GM21367 (cell line): ENCODE results near the gene PDZD2.
"Not testable (repeated sequence)": the region's sequence is repeated elsewhere in the genome, so short reads cannot be mapped to it uniquely, and the experiment has no call there.

ENCODE experiments used
- ATAC-seq: cut with Tn5 transposase; IDR thresholded peaks from one replicate; pipeline ENCODE4 v1.9.1; 2021; ENCODE audit not compliant: unreplicated experiment

PDZD2 gene

DNA sequence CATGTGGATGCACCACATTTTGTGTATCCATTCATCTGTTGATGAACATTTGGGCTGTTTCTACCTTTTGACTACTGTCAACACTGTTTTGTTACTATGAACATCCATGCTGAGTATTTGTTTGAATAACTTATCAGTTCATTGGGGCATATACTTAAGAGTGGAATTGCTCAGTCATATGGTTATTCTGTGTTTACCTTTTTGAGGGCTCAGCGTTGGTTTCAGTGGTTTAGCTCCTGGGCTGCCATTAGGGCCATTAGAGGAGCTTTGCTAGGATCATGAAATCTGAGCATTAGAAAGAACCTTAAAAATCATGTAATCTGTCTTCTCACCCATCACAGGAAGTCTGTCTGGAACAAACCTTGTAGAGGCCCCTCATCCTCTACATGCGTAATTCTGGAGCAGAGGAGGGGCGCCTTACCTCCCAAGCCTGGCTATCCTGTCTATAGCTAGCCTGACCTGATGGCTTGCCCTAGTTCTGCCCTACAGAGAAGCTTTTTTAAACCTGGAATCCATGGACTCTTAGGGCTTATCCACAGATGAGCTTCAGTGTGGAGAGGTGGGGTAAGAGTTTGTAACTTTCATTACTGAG lies 92.9 kb downstream of the PDZD2 start:
- ATAC-seq, result no peak

DNA sequence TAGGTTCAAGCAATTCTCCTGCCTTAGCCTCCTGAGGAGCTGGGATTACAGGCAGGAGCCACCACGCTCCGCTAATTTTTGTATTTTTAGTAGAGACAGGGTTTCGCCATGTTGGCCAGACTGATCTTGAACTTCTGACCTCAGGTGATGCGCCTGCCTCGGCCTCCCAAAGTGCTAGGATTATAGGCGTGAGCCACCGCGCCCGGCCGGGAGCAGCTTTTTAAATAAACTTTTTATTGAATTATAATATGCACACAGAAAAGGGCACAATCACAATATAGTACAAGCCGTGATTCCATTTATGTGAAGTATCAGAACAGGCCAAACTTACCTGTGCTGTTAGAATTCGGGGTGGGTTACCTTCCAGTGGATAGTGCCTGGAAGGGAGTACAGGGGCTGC lies 93.9 kb downstream of the PDZD2 start:
- ATAC-seq, result not testable (repeated sequence)

DNA sequence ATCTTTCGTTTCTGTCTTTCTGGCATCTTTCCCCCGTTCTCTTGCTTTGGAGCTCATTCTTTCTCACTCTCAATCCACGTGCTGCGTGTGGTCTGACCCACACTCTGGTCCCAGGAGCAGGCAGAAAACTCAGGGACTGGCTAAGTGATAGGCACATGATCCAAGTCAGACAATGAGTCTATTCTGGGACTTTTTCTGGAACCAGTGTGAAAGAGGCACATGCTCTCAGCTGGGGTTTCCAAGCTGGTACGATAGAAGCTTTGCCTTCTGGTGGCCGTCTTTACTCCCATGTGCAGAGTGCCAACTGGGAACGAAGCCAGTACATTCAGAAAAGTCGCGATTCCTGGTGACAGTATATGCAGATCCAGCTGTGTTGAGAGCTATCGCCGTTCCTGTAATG lies 94.4 kb downstream of the PDZD2 start:
- no peak for ATAC-seq

DNA sequence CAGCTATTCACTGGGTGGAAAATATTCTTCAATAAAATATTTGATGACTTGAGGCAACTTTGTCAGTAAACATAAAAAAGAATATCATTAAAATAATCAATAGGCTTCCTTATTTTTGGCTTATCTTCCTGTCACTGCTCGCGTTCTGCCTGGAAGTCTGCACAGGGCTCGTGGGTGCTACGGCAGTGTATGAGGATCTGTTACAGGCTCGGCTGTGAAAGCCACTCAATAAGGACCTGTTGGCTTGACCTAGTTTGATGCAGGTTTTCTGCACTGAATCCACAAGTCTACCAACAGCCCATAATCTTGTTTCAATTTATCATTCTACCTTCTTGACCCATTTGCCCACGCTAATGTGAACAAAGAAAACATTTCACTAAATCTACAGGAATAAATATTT lies 97.2 kb downstream of the PDZD2 start:
- no peak for ATAC-seq

DNA sequence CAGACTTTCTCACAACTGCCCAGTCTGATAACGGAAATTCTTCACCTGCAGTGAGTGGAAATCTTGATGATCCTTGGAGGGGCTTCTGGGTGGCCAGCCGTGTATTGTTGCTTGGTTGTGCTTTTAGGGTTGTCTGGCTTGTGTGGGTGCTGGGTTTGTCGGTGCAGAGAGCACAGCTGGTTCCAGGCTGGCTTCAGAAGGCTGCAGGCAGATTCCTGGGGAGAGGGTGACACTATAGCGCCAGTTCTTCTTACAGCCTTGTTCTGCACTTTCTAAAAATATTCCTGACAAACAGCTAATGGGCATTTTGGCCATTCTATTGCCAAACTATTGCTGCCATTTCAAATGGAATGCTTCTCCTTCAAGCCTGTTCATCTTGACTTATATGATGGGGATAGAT lies 99.3 kb downstream of the PDZD2 start:
- no peak for ATAC-seq

DNA sequence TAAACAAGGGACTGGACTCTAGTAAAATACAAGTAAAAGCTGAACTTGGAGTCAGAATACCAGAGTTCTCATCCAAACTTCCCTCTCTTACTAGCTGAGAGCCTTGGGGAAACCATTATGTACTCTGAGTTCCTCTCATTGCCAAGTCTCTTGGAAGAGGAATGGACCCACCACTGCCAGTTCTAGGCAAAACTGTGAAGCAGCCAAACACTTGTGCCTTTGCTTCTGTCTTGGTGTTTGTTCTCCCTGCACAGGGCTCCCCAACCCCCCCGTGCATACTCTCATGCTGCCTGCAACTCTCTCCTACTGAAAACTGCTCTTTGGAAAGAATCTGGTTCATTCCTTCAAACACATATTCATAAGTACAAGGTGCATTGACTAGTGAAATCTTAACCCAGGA lies 102.6 kb downstream of the PDZD2 start:
- no peak for ATAC-seq

DNA sequence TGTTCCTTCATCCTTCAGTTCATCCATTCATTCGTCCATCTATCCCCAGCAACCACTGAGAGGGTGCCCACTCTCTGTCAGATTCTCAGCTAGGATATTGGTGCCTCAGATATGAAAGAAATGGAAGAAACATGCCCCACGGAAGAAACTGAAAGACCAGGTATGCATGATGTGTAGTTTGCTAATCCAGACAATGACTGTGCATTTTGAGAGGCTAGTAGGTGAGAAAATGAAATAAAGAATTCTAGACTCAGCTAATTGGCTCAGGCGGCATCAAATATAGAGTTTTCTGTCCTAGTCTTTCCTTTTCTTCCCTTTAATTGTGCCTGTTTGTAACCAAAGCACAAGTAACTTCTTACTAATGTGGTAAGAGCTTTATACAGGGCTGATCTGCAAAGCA lies 104.7 kb downstream of the PDZD2 start:
- no peak for ATAC-seq

DNA sequence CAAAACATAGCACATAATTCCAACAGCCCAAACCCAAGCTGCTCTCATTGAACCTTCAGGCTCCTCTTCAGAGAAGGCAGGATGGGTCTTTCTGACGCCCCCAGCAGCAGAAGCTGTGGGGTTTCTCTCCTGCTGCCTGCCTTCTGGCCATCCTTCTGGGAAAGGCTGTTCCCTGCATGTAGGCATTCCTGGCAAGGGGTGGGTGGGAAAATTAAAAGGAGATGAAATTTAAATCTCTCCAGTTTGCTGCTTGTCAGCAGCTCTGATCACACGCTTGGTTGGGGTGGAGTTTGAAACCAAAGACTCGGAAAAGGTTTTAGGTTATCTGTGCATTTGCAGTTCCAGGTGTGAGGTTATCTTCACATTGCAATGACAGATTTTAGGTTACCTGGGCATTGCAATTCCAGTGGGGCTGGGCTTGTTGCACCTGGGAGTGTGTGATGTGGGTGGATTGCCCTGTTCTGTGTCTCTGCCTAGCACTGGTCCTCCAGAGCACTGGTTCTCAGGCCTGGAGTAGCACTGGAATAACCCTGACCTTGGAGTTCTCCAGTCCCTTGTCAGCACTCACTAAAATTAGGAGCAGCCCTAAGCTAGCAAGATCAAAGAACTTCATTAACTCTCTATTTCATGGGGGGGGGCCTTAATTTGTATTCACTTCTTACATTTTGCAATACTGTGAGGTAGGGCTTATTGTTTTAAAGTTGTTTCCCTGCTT lies 109.7 kb downstream of the PDZD2 start:
- no peak for ATAC-seq

DNA sequence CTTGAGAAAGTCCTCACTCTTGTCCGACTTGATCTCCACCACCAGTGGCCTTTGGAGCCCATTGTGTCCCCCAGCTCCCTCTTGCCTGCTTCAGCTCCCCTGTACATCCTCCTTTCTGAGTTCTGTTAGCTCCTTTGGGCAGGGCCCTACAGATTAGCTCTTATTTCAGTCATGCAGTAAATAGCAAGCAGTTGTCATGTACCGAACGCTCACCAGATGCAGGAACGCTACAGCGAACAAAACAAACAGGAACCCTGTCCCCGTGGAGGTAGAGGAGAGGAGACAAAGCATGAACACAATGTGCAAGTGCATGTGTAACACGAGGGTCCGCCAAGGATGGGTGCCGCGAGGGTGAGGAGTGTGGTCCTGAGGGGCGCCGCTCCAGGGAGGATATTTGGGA lies 111.3 kb downstream of the PDZD2 start:
- no peak for ATAC-seq

DNA sequence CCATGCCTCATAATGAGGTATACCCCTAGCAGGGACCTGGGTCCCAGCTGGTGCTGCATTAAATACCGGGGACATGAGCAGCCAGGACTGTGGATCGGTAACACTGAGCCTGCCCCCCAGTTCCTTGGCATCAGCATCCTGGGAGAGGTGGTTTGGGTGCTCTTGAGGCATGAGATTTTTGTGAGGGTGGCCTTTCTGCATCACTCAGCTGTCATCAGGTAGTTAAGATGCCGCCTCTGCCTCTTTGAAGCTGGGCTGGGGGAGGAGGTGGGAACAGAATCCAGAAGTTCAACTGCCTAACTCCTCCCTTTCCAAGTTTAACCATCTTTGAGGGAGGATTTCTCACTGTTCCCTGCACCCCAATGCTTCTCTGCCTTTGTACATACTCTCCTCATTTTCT lies 112.7 kb downstream of the PDZD2 start:
- no peak for ATAC-seq

DNA sequence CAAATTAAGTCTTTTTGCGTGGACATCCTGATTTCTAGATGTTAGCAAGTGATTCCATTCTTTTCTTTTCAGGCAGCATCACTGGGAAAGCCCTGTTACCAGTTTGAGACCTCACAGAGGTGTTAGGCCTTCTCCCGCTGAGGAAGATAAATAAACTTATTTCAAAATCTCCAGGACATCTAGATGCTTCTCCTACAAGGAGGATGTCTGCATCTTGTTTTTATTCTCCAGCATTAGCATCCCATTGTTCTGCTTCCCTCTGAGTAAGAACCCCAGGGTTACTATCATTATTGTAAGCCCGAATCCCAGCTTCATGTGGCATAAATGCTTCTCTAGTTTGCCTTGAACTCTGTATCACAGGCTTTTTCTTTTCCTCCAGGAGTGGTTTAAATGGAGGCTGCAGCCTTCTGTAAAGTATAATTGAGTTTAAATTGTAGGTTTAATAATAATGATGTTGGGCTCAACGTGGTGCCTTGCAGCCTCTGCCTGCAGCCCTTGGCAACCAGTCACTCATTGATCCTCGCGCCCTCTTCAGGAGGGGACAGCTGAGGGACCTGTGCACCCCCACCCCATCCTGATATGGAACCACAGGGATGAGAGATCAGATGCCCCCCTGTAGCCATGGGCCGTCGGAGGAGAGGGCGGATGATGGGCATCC lies 114.9 kb downstream of the PDZD2 start:
- ATAC-seq, result no peak

DNA sequence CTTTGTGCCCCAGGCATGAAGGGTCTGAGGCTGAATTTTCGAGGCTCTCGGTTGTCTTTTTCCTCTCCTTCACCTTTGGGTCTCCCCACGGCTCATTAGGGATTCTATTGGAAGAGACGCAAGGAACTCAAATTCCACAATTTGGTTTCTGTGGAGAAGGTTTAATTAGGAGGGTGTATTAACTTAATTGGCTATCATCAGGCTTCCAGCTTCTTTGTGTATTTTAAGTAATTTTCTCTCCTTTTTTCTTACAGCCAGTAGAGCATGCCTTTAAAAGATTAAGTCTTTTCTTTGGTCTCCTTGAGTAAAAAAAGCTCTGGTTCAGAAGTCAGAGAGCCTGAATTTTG lies 115.4 kb downstream of the PDZD2 start:
- no peak for ATAC-seq

DNA sequence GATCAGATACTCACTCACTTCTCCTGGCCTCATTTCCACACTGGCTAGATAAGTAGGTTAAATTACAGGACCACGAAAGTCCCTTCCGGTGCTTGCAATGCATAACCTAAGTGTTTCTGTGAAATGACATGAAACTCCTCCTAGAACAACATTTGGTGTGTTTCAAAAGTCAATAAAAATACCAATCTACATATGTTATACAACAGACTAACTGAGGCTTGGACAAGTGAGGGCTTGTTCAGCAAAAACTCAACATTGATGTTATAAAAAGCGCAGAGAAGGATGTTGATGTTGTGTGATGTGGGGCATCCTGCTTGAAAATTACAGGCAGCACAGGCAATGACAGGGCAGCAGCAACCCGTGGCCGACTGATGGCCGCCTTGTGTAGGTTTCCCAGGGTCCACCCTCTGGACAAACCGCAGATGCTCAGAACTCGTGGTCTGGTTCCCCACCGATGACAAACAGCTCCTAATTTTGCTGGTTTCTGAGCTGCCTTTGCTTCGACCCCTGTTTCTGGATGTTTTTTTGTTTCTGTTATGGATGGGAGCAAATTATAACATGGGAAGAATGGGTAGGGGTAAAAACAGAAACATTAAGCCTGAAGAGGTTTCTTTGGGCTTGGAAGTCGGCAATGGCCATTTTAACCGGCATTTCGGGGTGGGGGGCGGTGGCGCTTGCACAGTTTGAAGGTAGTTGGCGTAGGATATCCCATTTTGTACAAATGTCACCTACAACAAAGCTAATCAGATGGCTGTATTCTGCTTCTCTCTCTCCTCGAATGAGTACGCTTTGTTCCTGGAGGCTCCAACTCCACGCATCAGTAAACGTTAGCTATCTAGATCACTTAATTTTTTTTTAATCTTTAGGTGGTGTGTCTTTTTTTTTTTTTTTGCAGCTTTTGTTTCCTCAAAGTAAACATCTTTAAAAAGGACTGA lies 116.1 kb downstream of the PDZD2 start:
- ATAC-seq, result no peak

DNA sequence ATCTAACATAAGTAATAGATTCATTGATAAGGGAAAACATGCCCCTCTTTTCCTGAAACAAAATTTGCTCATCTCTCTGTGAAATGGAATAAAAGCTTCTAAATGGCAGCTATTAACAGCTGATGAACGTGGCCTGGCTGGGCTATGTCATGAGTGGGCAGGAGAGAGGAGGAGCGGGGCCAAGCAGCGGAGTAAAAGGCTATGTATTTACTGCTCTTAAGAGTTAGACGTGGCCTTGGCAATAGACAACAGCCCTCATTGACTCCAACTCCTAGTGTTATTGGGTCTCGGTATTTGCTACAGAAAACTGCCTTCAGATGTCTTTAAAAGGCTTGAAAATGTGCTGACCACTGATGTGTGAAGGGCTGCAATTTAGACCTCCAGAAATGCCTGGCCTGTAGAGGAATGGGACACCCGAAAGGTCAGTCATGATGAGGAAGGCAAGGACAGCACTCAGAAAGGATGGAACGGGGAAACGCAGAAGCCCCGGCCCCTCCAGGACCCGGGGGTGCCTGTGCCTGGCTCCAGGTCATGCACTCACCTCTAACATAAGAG lies 116.8 kb downstream of the PDZD2 start:
- ATAC-seq, result no peak

DNA sequence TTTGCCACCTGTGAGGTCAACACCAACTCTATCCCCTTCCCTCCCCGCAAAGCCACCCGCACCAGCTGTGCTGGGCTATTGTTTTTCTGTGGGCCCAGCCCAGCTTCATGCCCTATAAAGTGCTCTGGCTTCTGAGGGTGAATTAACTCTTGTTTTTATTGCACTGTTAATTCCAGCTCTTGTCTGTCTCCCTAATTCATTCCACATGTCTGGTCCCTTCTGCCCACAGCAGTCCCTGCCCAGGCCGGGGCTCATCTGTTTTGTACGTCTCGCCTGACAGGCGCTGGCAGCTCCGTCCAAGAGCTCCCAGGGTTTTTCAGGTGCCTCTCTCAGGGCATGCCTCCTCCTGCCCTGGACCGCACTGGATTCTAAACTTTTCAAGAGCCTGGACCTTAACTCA lies 118.9 kb downstream of the PDZD2 start:
- ATAC-seq, result no peak

DNA sequence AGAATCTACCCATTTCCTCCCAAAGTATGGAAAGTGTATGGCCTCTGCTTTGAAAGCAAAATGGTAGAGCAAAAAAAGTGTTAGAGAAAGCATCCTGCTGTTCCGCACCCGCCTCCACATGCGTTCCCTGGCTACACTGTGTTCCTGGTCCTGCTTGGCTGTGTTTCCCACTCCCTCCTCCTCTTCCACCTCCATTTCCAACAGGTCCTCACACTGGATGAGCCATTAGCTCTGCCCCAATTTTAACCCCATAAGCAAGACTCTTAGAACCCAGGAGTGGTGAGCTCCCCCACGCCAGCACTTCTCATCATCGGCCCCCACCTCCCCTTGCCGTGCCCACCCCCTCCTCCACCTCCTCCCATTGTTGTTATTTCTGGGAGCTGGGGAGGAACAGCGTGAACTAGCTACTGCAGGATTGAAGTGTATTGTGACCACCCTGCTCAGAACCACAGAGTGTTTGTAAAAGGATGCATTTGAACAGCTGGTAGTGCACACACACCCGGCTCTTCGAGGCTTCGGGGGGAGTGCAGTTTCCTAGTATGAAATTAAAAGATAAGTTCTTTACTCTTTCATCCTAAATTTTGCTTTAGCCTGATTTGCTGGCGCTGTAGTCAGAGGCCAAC lies 120.0 kb downstream of the PDZD2 start:
- no peak for ATAC-seq

DNA sequence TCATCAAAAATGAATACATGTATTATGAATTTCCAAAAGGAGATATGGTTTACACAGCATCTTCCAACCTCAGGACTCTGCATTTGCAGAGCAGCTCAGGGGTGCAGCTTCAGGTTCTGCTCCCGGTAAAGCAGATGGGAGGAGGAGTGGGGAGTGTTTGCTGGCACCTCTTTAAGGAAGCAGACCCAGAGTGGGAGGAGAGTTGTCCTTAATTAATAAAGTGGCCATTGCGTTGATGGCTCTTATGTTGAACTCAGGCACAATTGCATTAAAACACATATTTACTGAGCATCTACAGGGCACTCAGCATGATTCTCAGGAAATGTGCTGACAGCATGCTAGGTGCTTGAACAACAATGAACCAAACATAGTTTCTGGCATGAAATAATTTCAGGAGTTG lies 121.0 kb downstream of the PDZD2 start:
- no peak for ATAC-seq

DNA sequence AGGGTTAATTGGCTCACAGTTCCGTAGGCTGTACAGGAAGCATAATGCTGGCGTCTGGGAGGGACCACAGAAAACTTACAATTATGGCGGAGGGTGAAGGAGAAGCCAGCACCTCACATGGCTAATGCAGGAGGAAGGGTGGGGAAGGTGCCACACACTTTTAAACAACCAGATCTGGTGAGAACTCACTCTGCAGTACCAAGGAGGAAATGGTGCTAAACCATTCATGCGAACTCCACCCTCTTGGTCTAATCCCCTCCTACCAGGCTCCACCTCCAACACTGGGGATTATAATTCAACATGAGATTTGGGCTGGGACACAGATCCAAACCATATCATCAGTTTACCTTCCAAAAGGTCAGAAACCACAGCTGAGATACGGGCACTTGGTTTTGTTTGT lies 122.9 kb downstream of the PDZD2 start:
- ATAC-seq, result no peak

DNA sequence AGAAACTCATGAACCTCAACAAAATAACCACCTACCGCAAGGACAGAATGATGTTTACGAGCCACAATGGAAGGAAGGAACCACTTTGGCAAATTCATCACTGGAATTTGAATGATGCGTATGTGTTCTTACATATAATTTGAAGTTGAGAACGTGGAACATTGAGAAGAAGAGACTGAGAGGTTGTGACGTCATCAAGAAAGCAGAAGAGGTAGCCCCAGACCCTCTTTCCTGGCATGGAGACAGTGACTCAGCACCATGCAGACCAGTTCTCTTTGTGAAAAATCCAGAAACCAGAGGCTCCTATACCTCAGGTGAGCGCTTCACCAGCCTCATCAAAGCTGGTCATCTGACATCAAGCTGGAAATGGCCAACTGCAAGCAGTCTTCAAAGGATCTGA lies 124.5 kb downstream of the PDZD2 start:
- no peak for ATAC-seq

DNA sequence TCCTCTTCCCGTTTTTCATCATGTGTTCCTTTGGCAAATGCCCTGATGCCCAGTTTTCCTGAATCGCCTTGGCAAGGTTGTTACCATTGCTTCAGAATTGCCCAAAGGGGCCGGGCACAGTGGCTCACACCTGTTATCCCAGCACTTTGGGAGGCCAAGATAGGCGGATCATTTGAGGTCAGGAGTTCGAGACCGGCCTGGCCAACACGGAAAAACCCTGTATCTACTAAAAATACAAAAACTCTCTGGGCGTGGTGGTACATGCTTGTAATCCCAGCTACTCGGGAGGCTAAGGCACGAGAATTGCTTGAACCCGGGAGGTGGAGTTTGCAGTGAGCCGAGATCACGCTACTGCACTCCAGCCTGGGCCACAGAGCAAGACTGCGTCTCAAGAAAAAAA lies 125.8 kb downstream of the PDZD2 start:
- ATAC-seq, result not testable (repeated sequence)
